Caco-2 (cell line): ENCODE measurements around the gene ARHGEF10L. TPM values are rescaled to one million over a fixed set of nuclear protein-coding genes. Genes with fewer than 3 reads are reported as not detected.

Experiments
- BruUV-seq: library from RNA; stranded (reverse); fragments of 400-500 nt; replicated peaks from 2 replicates; lab custom pipeline; 2021; lab: Mats Ljungman, UMichigan
- CTCF ChIA-PET: fragments of 300-600 bp; sonication (Branson Sonifier 250); formaldehyde crosslinking; loops from one replicate; lab custom pipeline; 2022; ENCODE audit warnings: antibody characterized with exemption; lab: Charles Lee
- POLR2A ChIA-PET: fragments of 300-600 bp; sonication (Branson Sonifier 250); formaldehyde crosslinking; loops from one replicate; lab custom pipeline; 2022; ENCODE audit warnings: antibody characterized with exemption; lab: Charles Lee
- DNase-seq, 2 experiments: peaks; one replicate each; pipeline versions ENCODE4 v3.0.0 to v3.0.0-alpha.2; 2020 to 2022
- H3K27me3 ChIP-seq: replicated peaks from 2 replicates; pipeline ENCODE4 v1.6.0; 2011; ENCODE audit warnings: low read length; ENCODE audit not compliant: control insufficient read depth, insufficient read depth
- H3K36me3 ChIP-seq: 2 replicates; pipeline ENCODE4 v1.5.1; 2011; ENCODE audit warnings: low read length; ENCODE audit not compliant: control insufficient read depth, insufficient read depth
- H3K4me1 ChIP-seq: fragments of 250-450 bp; sonication (Bioruptor Pico); 2 replicates; pipeline ENCODE4 v1.5.1; 2020; ENCODE audit warnings: mild to moderate bottlenecking
- H3K4me3 ChIP-seq: 2 replicates; pipeline ENCODE4 v1.5.1; 2011; ENCODE audit warnings: low read depth, mild to moderate bottlenecking, control low read depth, low read length
- H3K9me3 ChIP-seq: fragments of 250-450 bp; sonication (Bioruptor Pico); 2 replicates; pipeline ENCODE4 v1.5.1; 2020; ENCODE audit warnings: mild to moderate bottlenecking, moderate library complexity
- H3K27ac Mint-ChIP-seq: one replicate; pipeline ENCODE4 v1.8.0; 2022; ENCODE audit warnings: mixed read lengths; ENCODE audit not compliant: unreplicated experiment
- H3K27me3 Mint-ChIP-seq: one replicate; pipeline ENCODE4 v1.8.0; 2022; ENCODE audit warnings: mixed read lengths; ENCODE audit not compliant: insufficient read depth, unreplicated experiment
- H3K36me3 Mint-ChIP-seq: one replicate; pipeline ENCODE4 v1.8.0; 2022; ENCODE audit warnings: mild to moderate bottlenecking, mixed read lengths; ENCODE audit not compliant: insufficient read depth, unreplicated experiment
- H3K4me1 Mint-ChIP-seq: one replicate; pipeline ENCODE4 v1.8.0; 2022; ENCODE audit warnings: low read depth, mixed read lengths; ENCODE audit not compliant: unreplicated experiment
- H3K4me3 Mint-ChIP-seq: one replicate; pipeline ENCODE4 v1.8.0; 2022; ENCODE audit warnings: mild to moderate bottlenecking, moderate library complexity, mixed read lengths; ENCODE audit not compliant: unreplicated experiment
- H3K9me3 Mint-ChIP-seq: one replicate; pipeline ENCODE4 v1.8.0; 2022; ENCODE audit warnings: mixed read lengths; ENCODE audit not compliant: unreplicated experiment
- intact Hi-C: fragments of 100-400 bp; cut with micrococcal nuclease; formaldehyde crosslinking; loops from one replicate; pipeline ENCODE4 v1.10.0; 2022; ENCODE audit not compliant: unreplicated experiment
- total RNA-seq: library from RNA; stranded (reverse); gene quantifications from 2 replicates; pipeline ENCODE4 v1.2.3, GENCODE V29; 2022
- TF ChIP-seq, protein P1 (sequence below), 2 experiments: fragments of 200-600 bp in 1 of 2; IDR thresholded peaks; 1 replicate in 1 of 2; 2 replicates in 1 of 2; pipeline versions ENCODE4 v1.5.1 to v1.8.0; 2011 to 2022; ENCODE audit warnings: antibody characterized with exemption in 1 of 2, control low read depth in 1 of 2, inconsistent platforms in 1 of 2, low read depth in 1 of 2, low read length in 1 of 2, mild to moderate bottlenecking in 1 of 2, moderate library complexity in 1 of 2; ENCODE audit not compliant: insufficient read depth in 1 of 2, severe bottlenecking in 1 of 2, unreplicated experiment in 1 of 2

The ARHGEF10L gene
- total RNA-seq, 1 experiment from 2014 or later = 31.3 TPM

DNA sequence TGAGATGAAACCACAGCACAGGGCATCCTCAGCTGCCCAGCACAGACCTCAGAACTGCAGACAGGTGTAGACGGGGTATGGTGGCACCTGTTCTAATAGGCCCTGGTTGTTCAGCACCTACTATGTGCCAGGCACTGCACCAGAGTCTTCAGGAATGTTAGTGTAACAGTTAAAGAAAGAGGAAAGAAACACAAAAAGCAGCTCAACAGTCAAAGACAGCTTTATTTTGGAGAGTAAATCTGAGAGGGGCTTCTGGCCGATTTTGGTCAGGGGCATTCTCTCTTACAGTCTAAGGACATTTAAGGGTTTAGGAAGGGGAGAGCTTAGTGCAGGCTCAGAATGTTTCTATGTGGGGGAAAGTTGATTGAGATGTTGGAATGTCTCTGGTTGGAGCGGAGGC is 170.5 kb downstream of the ARHGEF10L start:
- no peaks in the 10 kb centered on the region for H3K36me3 Mint-ChIP-seq
- Histone ChIP-seq H3K4me1 (no peaks in the 10 kb centered on the region), H3K36me3 (no peaks in the 10 kb centered on the region), H3K4me3 (no peak overlapping the region), H3K9me3 (no peaks in the 10 kb centered on the region), H3K27me3 (no peaks in the 10 kb centered on the region)
- H3K27me3 Mint-ChIP-seq = peaks cover 2% of the 10 kb centered on the region
- intact Hi-C loops = no loop called here
- H3K27ac Mint-ChIP-seq = no peak overlapping the region
- no peak overlapping the region for H3K4me3 Mint-ChIP-seq
- no peaks in the 10 kb centered on the region for H3K9me3 Mint-ChIP-seq
- BruUV-seq = no TSS peak
- TF ChIP-seq, protein P1, sequence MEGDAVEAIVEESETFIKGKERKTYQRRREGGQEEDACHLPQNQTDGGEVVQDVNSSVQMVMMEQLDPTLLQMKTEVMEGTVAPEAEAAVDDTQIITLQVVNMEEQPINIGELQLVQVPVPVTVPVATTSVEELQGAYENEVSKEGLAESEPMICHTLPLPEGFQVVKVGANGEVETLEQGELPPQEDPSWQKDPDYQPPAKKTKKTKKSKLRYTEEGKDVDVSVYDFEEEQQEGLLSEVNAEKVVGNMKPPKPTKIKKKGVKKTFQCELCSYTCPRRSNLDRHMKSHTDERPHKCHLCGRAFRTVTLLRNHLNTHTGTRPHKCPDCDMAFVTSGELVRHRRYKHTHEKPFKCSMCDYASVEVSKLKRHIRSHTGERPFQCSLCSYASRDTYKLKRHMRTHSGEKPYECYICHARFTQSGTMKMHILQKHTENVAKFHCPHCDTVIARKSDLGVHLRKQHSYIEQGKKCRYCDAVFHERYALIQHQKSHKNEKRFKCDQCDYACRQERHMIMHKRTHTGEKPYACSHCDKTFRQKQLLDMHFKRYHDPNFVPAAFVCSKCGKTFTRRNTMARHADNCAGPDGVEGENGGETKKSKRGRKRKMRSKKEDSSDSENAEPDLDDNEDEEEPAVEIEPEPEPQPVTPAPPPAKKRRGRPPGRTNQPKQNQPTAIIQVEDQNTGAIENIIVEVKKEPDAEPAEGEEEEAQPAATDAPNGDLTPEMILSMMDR (IDR thresholded peaks at IDR 0.05; ENCODE audit: insufficient read depth in 1 of 2, low read depth in 1 of 2, low read length in 1 of 2, severe bottlenecking in 1 of 2, unreplicated experiment in 1 of 2) = no peak
- no peaks in the 10 kb centered on the region for H3K4me1 Mint-ChIP-seq
- ChIA-PET CTCF (no interaction called here), POLR2A (no interaction called here)
- no peak for DNase-seq

GRCh38 chr1:17710889-17711576 is 171.5 kb downstream of the ARHGEF10L start:
- H3K36me3 ChIP-seq = no peaks in the 10 kb centered on the region
- Mint-ChIP-seq H3K27ac (no peak overlapping the region), H3K4me1 (no peaks in the 10 kb centered on the region), H3K4me3 (no peak overlapping the region), H3K27me3 (peaks cover 2% of the 10 kb centered on the region), H3K9me3 (no peaks in the 10 kb centered on the region), H3K36me3 (no peaks in the 10 kb centered on the region)
- intact Hi-C loops = no loop called here
- CTCF ChIA-PET = no interaction called here
- POLR2A ChIA-PET = no interaction called here
- no TSS peak for BruUV-seq
- no peaks in the 10 kb centered on the region for H3K27me3 ChIP-seq
- TF ChIP-seq, protein P1 (IDR thresholded peaks at IDR 0.05; ENCODE audit: insufficient read depth in 1 of 2, low read depth in 1 of 2, low read length in 1 of 2, severe bottlenecking in 1 of 2, unreplicated experiment in 1 of 2) = no peak
- H3K4me1 ChIP-seq = no peaks in the 10 kb centered on the region
- no peak for DNase-seq
- H3K4me3 ChIP-seq = no peak overlapping the region
- no peaks in the 10 kb centered on the region for H3K9me3 ChIP-seq

DNA sequence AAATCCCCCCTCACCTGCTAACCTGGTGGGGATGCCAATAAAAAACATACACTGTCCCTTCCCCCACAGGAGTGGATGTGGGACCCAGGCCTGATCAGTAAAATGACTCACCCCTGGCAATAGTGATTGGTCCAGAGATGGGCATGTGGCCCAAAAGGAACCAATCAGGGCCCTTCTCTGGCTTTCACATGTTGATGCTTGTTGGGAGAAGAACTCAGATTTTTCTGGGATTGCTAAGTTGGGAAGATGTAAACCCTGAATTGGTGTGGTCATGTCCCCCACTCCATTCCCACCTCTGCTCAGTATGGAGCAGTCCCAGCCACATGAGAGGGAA is 172.0 kb downstream of the ARHGEF10L start:
- no peaks in the 10 kb centered on the region for H3K4me1 ChIP-seq
- no peak overlapping the region for H3K4me3 ChIP-seq
- TF ChIP-seq, protein P1 (IDR thresholded peaks at IDR 0.05; ENCODE audit: insufficient read depth in 1 of 2, low read depth in 1 of 2, low read length in 1 of 2, severe bottlenecking in 1 of 2, unreplicated experiment in 1 of 2) = no peak
- H3K27ac Mint-ChIP-seq = no peak overlapping the region
- peaks cover 2% of the 10 kb centered on the region for H3K27me3 Mint-ChIP-seq
- intact Hi-C loops = no loop called here
- no peak overlapping the region for H3K4me3 Mint-ChIP-seq
- no peaks in the 10 kb centered on the region for H3K36me3 ChIP-seq
- ChIA-PET POLR2A (no interaction called here), CTCF (no interaction called here)
- no peaks in the 10 kb centered on the region for H3K36me3 Mint-ChIP-seq
- DNase-seq = no peak
- no peaks in the 10 kb centered on the region for H3K4me1 Mint-ChIP-seq
- H3K9me3 Mint-ChIP-seq = no peaks in the 10 kb centered on the region
- BruUV-seq = no TSS peak
- no peaks in the 10 kb centered on the region for H3K27me3 ChIP-seq
- no peaks in the 10 kb centered on the region for H3K9me3 ChIP-seq
